ENCODE data around the gene SPRED2.

SPRED2 gene

DNA sequence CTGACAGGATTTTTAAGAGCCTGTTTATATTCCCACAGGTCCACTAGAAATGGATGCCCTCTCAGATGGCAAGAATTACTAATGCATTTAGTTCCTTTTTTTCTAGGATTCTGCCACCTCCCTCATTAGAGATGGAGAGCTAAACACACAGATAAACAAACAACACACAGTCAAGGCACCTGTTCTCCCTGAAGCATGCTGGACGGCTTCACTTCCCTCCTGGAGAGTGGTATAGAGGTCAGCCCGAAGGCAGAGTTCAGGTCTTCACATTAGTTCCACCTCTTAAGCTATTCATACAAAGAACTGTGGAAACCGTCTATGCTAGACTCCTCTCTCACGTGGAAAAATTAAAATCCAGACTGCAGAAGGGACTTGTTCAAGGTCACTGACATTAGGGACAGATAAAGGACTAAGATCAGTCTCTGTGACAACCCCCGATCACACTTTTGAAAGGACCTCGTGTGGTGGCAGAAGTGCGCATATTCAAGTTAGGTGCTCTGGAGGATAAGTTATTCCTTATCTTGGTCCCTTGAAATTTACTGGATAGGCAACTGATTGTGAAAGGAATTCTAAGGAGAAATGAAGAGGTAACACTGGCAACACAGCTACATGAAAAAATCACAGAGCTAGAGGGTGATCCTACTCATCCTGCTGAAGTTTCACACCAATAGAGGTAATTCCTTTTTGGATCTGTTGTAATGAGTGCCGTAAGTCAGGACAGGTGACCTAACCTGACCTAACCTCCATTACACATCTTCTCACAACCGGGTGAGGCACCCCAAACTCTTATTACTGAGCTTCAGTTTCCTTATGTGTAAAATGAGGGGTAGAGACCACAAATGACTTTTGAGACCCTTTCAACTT, 75.1 kb downstream of the SPRED2 start:
- no peak for TF ChIP-seq CTCF (IDR thresholded peaks at IDR 0.05; ENCODE audit: insufficient read depth, low read length, missing control alignments)
- POLR2A ChIA-PET, result interaction anchor here (0.5 kb wide), 1 partner anchor 94 kb away, joined by 4 read pairs; no protein-coding TSS in a partner anchor
- DNase-seq (ENCODE audit: low read depth, low spot score), result no peak
- CTCF ChIA-PET, result no interaction called here
- no peak overlapping the region for H3K4me3 ChIP-seq (ENCODE audit: low read depth, low read length)

DNA sequence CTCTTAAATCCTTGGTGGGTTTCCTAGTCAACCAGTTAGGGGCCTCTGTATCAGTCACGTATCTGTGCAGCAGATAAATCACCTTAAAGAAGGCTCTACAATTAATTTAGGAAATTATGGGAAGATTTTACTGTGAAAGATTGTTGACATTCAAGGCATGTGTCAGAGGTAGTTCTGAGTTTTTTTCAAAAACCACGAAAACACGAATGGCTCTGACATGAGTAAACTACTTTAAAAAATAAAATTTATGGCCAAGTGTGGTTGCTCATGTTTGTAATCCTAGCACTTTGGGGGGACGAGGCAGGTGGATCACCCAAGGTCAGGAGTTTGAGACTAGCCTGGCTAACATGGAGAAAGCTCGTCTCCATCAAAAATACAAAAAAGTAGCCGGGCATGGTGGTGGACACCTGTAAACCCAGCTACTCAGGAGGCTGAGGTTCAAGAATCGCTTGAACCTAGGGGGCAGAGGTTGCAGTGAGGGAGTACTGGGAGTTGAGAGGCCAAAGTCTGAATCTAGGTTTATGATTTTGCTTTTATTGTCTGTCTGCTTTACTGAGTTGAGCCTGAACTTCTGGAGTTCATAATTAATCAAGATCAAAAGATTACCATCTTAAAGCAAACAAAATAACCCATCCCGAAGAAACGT, 77.1 kb downstream of the SPRED2 start:
- no peak for DNase-seq (ENCODE audit: low read depth, low spot score)
- TF ChIP-seq CTCF (IDR thresholded peaks at IDR 0.05; ENCODE audit: insufficient read depth, low read length, missing control alignments), result no peak
- POLR2A ChIA-PET, result no interaction called here
- CTCF ChIA-PET, result no interaction called here
- no peak overlapping the region for H3K4me3 ChIP-seq (ENCODE audit: low read depth, low read length)

DNA sequence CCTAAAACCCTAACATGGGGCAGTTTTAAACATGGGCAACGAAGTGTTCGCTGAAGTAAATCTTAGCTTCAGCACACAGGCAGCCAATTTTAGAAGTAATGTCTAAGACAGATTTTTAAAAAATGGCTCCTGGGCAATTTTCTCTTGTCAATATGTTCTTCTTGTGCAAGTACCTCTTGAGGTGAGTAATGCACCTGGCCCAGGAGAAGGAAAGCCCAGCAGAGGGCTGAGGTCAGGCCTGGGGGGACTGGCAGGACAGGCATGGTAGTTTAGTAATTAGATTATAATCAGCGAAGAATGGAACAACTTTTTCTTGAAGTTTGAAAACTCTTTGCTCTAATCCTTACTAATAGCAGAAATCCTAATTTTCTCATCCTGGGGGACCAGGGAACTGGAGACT, 77.6 kb downstream of the SPRED2 start:
- TF ChIP-seq CTCF (IDR thresholded peaks at IDR 0.05; ENCODE audit: insufficient read depth, low read length, missing control alignments), result no peak
- DNase-seq (ENCODE audit: low read depth, low spot score), result no peak
- ChIA-PET POLR2A (no interaction called here), CTCF (no interaction called here)
- H3K4me3 ChIP-seq (ENCODE audit: low read depth, low read length), result no peak overlapping the region

DNA sequence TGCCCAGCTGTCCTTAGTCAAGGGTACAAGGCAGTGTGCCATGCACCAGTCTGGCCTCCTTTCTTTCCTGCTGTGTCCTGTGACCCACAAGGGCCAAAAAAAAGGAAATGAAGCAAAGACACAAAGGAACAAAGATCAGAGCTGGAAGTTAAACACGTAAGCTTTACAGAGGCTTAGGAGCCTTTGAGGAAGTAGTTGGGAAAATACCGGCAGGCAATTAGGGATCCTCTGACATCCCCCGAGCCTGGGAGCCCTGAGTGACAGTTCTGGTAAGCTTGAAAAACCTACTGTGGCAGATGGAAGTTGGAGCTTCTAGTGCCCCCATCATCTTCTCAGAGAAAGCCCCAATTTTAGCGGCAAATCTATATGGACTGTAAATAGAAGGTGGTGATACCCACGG, 78.5 kb downstream of the SPRED2 start:
- ChIA-PET POLR2A (no interaction called here), CTCF (interaction anchor here (2.6 kb wide), 1 partner anchor 34 kb away, joined by 11 read pairs; no protein-coding TSS in a partner anchor)
- H3K4me3 ChIP-seq (ENCODE audit: low read depth, low read length), result no peak overlapping the region
- no peak for DNase-seq (ENCODE audit: low read depth, low spot score)
- no peak for TF ChIP-seq CTCF (IDR thresholded peaks at IDR 0.05; ENCODE audit: insufficient read depth, low read length, missing control alignments)

GRCh38 chr2:65353046-65353445, 79.4 kb downstream of the SPRED2 start:
- ChIA-PET CTCF (interaction anchor here (0.8 to 2.6 kb wide), 2 partner anchors 25 to 33 kb away, joined by 3 to 11 read pairs; no protein-coding TSS in a partner anchor), POLR2A (no interaction called here)
- no peak for DNase-seq (ENCODE audit: low read depth, low spot score)
- no peak for TF ChIP-seq CTCF (IDR thresholded peaks at IDR 0.05; ENCODE audit: insufficient read depth, low read length, missing control alignments)
- H3K4me3 ChIP-seq (ENCODE audit: low read depth, low read length), result no peak overlapping the region

GRCh38 chr2:65351948-65352595, 80.3 kb downstream of the SPRED2 start:
- ChIA-PET POLR2A (interaction anchor here (0.6 kb wide), 1 partner anchor 29 kb away, joined by 3 read pairs; no protein-coding TSS in a partner anchor), CTCF (interaction anchor here (0.8 to 2.6 kb wide), 5 partner anchors 14 to 74 kb away, joined by 3 to 11 read pairs (median 3); no protein-coding TSS in a partner anchor)
- DNase-seq (ENCODE audit: low read depth, low spot score), result no peak
- no peak for TF ChIP-seq CTCF (IDR thresholded peaks at IDR 0.05; ENCODE audit: insufficient read depth, low read length, missing control alignments)
- H3K4me3 ChIP-seq (ENCODE audit: low read depth, low read length), result no peak overlapping the region
